Mesothelial cell of epicardium (in vitro differentiated cells): ENCODE results near the gene PCYOX1L. TPM values are rescaled to one million over a fixed set of nuclear protein-coding genes. Genes with fewer than 3 reads are reported as not detected.

Experiments used
- DNase-seq, 2 experiments: peaks; one replicate each; pipeline ENCODE4 v3.0.0; 2021; ENCODE audit warnings: low spot score in 2 of 2; ENCODE audit not compliant: unreplicated experiment in 2 of 2
- H3K27ac Mint-ChIP-seq: 2 replicates; pipeline ENCODE4 v1.8.0; 2021; ENCODE audit warnings: mixed read lengths
- H3K27me3 Mint-ChIP-seq: 2 replicates; pipeline ENCODE4 v1.8.0; 2021; ENCODE audit warnings: low read depth, mixed read lengths
- H3K36me3 Mint-ChIP-seq: 2 replicates; pipeline ENCODE4 v1.8.0; 2021; ENCODE audit warnings: mixed read lengths
- H3K4me1 Mint-ChIP-seq: 2 replicates; pipeline ENCODE4 v1.8.0; 2021; ENCODE audit warnings: mixed read lengths
- H3K4me3 Mint-ChIP-seq: 2 replicates; pipeline ENCODE4 v1.8.0; 2021; ENCODE audit warnings: mild to moderate bottlenecking, moderate library complexity, mixed read lengths
- H3K9me3 Mint-ChIP-seq: 2 replicates; pipeline ENCODE4 v1.8.0; 2021; ENCODE audit warnings: mixed read lengths
- total RNA-seq: library from RNA; stranded (reverse); gene quantifications from 3 replicates; pipeline ENCODE4 v1.2.1, GENCODE V29; 2021
- TF ChIP-seq, protein P1 (sequence below): fragments of 200-600 bp; sonication (generic); IDR thresholded peaks from one replicate; pipeline ENCODE4 v1.5.0; 2021; ENCODE audit warnings: antibody characterized with exemption; ENCODE audit not compliant: unreplicated experiment

Gene PCYOX1L
- total RNA-seq, 1 donor from 2014 or later: 23.2 TPM

DNA sequence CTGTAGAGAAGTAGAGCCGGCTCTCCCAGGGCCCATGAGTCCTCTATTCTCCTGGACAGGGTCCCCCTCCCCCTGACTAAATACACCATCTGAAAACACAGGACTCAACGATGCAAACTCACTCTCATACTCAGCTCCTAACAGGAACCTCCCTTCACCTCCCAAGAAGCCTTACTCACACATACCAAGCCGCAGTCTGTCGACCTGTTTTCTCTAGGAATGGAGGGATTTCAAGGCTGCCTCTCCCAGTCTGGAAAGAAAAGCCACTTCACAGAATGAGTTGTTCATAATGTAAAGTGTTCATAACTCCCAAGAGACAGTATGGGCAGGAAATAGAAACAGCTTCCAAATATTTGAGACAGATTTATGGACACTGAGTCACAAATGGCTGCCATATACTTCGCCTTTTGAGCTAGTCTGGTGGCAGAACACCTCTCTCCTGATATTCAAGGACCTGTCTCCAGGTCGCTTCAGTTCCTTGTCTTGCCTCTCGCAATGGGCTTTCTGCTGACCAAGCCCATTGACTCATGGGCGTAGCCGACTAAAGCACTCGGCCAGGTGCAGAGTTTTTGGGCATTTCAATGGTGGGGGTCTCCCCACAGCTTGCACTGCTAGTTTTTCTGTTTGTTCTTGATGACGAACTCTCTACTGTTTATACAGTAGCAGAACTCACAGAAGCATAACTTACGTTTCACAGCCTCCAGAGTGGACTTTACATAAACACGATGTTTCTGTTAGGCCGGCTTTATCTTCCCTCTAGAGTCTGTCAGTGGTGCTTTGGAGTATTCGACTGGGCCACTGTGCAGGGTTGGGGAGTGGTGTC, 46.3 kb downstream of the PCYOX1L start:
- no peak for DNase-seq
- peak overlapping the region; percentile 83 for H3K27ac Mint-ChIP-seq
- peaks cover 62% of the 10 kb centered on the region for H3K4me1 Mint-ChIP-seq
- no peaks in the 10 kb centered on the region for H3K36me3 Mint-ChIP-seq
- no peaks in the 10 kb centered on the region for H3K9me3 Mint-ChIP-seq
- H3K27me3 Mint-ChIP-seq: no peaks in the 10 kb centered on the region
- no peak overlapping the region for H3K4me3 Mint-ChIP-seq
- TF ChIP-seq, protein P1, sequence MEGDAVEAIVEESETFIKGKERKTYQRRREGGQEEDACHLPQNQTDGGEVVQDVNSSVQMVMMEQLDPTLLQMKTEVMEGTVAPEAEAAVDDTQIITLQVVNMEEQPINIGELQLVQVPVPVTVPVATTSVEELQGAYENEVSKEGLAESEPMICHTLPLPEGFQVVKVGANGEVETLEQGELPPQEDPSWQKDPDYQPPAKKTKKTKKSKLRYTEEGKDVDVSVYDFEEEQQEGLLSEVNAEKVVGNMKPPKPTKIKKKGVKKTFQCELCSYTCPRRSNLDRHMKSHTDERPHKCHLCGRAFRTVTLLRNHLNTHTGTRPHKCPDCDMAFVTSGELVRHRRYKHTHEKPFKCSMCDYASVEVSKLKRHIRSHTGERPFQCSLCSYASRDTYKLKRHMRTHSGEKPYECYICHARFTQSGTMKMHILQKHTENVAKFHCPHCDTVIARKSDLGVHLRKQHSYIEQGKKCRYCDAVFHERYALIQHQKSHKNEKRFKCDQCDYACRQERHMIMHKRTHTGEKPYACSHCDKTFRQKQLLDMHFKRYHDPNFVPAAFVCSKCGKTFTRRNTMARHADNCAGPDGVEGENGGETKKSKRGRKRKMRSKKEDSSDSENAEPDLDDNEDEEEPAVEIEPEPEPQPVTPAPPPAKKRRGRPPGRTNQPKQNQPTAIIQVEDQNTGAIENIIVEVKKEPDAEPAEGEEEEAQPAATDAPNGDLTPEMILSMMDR: no peak

DNA sequence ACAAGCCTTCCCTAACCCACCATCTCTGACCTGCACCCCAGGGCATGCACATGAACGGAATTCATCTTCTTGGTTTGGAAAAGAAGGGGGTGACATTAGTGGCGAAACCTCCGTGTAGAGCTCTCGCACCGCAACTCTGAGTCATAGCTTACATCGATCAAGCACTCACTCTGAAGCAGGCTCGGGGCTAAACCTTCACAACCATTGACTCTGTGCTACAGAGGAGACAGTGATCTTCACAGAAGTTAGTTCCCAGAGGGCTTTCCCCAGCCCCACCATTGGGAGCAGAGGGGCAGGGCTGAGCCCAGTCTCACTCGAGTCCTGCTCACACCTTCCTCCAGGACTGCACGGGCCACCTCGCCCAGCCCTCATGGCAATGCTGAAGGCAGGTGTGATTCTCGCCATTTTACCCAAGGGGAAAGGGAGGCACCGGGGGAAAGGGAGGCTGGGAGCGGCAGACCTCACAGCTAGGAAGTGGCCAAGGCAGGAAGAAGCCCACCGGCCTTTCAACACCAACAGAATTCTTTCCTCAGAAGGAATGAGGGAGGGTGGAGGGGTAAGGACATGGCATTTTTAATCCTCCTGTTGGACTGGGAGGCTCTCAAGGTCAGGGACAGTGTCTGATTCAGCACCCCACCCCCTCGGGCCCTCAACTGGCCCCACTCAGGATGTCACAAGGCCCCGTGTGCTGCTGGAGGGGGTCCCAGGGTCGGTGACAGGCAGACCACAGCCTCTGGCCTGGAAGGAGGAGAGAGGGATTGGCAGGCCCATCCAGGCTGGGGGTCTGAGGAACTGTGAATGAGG, 47.1 kb downstream of the PCYOX1L start:
- Mint-ChIP-seq H3K9me3 (no peaks in the 10 kb centered on the region), H3K4me3 (no peak overlapping the region), H3K27ac (peak overlapping the region; percentile 83), H3K36me3 (no peaks in the 10 kb centered on the region), H3K27me3 (no peaks in the 10 kb centered on the region), H3K4me1 (peaks cover 65% of the 10 kb centered on the region)
- DNase-seq: no peak
- TF ChIP-seq, protein P1: no peak

DNA sequence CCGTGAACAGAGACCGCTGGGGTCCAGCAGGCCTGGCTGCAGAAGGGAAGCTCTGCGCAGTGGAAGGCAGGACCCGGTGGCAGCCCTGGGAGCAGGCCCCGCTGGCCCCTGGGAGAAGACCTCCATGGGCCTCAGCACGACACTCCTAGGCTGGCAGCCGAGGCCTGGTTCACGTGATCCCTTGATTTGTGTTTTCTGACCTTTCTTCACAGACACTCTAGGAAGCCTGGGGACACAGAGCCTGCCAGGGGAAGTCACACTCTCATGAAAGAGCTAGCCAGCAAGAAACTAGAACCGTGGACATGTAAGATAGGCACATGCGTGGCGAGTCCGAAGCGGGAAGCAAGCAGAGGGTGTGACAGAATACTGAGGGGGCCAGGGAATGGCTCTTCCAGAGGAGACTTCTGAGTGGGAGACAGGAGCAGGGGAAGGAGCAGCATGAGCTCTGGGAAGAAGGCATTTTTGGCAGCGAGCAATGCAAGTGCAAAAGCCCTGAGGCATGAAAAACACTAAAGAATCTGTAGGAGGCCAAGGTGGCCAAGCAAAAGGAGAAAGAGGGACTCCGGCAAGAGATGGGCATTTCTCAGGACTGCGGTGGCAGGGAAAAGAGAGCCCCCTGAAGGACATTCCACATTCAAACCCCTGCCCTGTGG, 47.8 kb downstream of the PCYOX1L start:
- Mint-ChIP-seq H3K4me3 (no peak overlapping the region), H3K4me1 (peaks cover 62% of the 10 kb centered on the region), H3K36me3 (no peaks in the 10 kb centered on the region), H3K9me3 (no peaks in the 10 kb centered on the region), H3K27me3 (no peaks in the 10 kb centered on the region), H3K27ac (peak overlapping the region; percentile 91)
- TF ChIP-seq, protein P1: no peak
- DNase-seq: no peak

DNA sequence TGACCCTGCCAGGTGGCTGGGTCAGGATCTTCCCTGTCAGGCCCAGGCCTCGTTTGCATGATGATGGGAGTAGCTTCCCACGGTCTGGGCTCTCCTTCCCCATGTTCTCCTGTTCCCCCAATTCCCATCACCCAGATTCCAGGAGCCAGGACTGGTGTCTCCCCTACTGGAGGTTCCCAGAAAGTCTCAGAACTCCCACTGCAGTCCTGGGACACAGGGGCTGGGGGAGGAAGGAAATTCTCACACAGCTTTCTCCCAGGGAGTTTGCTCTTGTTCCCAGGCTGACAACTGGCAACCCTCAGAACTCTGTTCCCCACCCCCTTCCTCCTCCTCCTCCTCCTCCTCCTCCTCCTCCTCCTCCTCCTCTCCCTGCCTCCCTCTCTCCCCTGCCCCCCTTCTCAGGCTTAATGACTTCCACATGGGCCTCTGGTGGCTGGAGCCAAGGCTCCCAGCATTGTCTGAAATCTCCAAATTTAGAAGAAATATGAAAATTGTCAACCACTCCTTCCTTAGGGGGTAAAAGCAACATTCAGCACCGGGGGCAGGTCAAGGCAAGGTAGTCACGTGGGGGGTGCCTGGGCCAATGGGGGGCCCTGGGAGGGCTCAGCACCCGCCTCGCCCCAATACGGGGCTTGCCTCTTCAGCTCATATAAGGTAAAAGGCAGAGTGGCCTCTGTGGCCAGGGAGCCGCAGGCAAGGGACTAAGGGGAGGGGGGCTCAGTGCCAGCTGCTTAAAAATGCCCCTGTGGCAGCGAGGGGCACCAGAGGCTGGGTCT, 48.5 kb downstream of the PCYOX1L start:
- H3K27ac Mint-ChIP-seq: peak overlapping the region; percentile 91
- TF ChIP-seq, protein P1: no peak
- no peaks in the 10 kb centered on the region for H3K36me3 Mint-ChIP-seq
- H3K4me3 Mint-ChIP-seq: peak overlapping the region; percentile 72
- H3K9me3 Mint-ChIP-seq: no peaks in the 10 kb centered on the region
- peaks cover 60% of the 10 kb centered on the region for H3K4me1 Mint-ChIP-seq
- DNase-seq: no peak
- no peaks in the 10 kb centered on the region for H3K27me3 Mint-ChIP-seq

DNA sequence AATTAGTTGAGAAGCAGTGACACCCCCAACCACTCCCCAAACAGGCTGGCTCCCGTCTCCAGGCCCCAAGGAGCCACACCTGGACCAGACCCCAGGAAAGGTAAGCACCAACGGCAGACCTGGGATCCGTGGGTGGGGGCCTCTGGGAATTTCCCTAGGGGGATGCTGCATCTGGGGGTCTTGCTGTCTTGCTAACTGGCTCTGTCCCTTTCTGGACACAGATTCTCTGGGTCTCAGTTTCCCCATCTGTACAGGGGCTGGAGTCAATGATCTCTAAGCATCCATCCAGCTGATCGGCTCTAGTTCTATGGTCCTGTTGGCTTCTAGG, 49.1 kb downstream of the PCYOX1L start:
- Mint-ChIP-seq H3K4me1 (peaks cover 60% of the 10 kb centered on the region), H3K27ac (peak overlapping the region; percentile 91), H3K9me3 (no peaks in the 10 kb centered on the region), H3K27me3 (no peaks in the 10 kb centered on the region), H3K36me3 (no peaks in the 10 kb centered on the region), H3K4me3 (peak overlapping the region; percentile 72)
- no peak for DNase-seq
- TF ChIP-seq, protein P1: no peak
